Measurements from ENCODE around the gene CSNK1D.
A peak's percentile ranks its signal among the peaks of the same experiment; 100 is the strongest.

CSNK1D gene

GRCh38 chr17:82238472-82239201 is 34.9 kb downstream of the CSNK1D start:
- DNase-seq, result no peak

- no peak for DNase-seq
These were observed 35.6 kb downstream of the CSNK1D start for GRCh38 chr17:82237746-82238471.

GRCh38 chr17:82237083-82237745 is 36.3 kb downstream of the CSNK1D start:
- DNase-seq, result no peak

GRCh38 chr17:82236142-82236971 is 37.1 kb downstream of the CSNK1D start:
- no peak for DNase-seq

- DNase-seq, result no peak
These were observed 37.7 kb downstream of the CSNK1D start for GRCh38 chr17:82235775-82236141.

GRCh38 chr17:82235056-82235774 is 38.3 kb downstream of the CSNK1D start:
- no peak for DNase-seq

GRCh38 chr17:82234211-82235055 is 39.1 kb downstream of the CSNK1D start:
- no peak for DNase-seq

- no peak for DNase-seq
These were observed 40.4 kb downstream of the CSNK1D start for GRCh38 chr17:82232876-82233785.

- DNase-seq, result no peak
These were observed 41.1 kb downstream of the CSNK1D start for GRCh38 chr17:82232322-82232820.

GRCh38 chr17:82231562-82232321 is 41.8 kb downstream of the CSNK1D start:
- no peak for DNase-seq

GRCh38 chr17:82231312-82231561 is 42.3 kb downstream of the CSNK1D start:
- DNase-seq, result no peak

- DNase-seq, result peak; percentile 27
These were observed 42.7 kb downstream of the CSNK1D start for GRCh38 chr17:82230609-82231311.

- no peak for DNase-seq
These were observed 43.5 kb downstream of the CSNK1D start for GRCh38 chr17:82229698-82230608.

GRCh38 chr17:82228842-82229697 is 44.4 kb downstream of the CSNK1D start, which contains the start of gene SLC16A3:
SLC16A3 (plus strand) TSS chr17:82229042; CDS start chr17:82236009, 6,967 bp downstream.
- DNase-seq, result no peak

GRCh38 chr17:82228278-82228841 is 45.1 kb downstream of the CSNK1D start:
- no peak for DNase-seq

GRCh38 chr17:82227629-82228277 is 45.7 kb downstream of the CSNK1D start:
- DNase-seq, result no peak

Measured in GOT3 (cell line).